ENCODE results near the gene HOOK1. TPM values are rescaled to one million over a fixed set of nuclear protein-coding genes. Genes with fewer than 3 reads are reported as not detected.
"Not testable (repeated sequence)": the region's sequence is repeated elsewhere in the genome, so short reads cannot be mapped to it uniquely, and the experiment has no call there.

HOOK1 gene
- total and polyA plus RNA-seq, 2 donors (not counting 3 experiments of a cell fraction or from before 2014, with no cell fraction given): not detected

DNA sequence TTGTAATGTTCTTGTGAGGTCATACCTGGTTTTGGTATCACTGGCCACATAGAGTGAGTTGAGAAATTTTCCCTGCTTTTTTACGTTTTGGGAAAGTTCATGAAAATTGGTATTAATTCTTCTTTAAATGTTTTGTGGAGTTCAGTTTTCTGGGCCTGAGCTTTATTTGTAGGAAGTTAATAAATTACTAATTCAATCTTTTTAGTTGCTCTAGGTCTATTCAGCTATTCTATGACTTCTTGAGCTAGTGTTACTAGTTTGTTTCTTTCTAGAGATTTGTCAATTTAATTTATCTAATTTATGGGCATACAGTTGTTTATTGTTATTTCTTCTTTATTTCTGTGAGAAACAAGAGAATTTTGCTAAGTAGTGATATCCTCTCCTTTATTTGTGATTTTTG, 37.4 kb downstream of the HOOK1 start:
- POLR2A ChIA-PET: no interaction called here
- H3K27me3 ChIP-seq (ENCODE audit: control insufficient read depth in 2 of 2, insufficient read depth in 2 of 2, low read length in 2 of 2): peaks cover 0 to 1% of the 10 kb centered on the region in 2 experiments
- H3K36me3 ChIP-seq (ENCODE audit: control insufficient read depth in 2 of 2, extremely low read depth in 1 of 2, insufficient read depth in 2 of 2, low read length in 2 of 2): no peaks in the 10 kb centered on the region
- H3K9me3 ChIP-seq (replicated peaks; ENCODE audit: control insufficient read depth, insufficient read depth, low read length): no peaks in the 10 kb centered on the region
- no peak overlapping the region for H3K9ac ChIP-seq (replicated peaks; ENCODE audit: extremely low read depth, insufficient read depth, low read length)
- H3K79me2 ChIP-seq (ENCODE audit: control insufficient read depth, insufficient read depth, low read length): no peaks in the 10 kb centered on the region
- CTCF ChIA-PET: interaction anchor here (1.2 kb wide), 1 partner anchor 95 kb away, joined by 5 read pairs; no protein-coding TSS in a partner anchor
- no peaks in the 10 kb centered on the region for H4K20me1 ChIP-seq (replicated peaks; ENCODE audit: control insufficient read depth, extremely low read depth, insufficient read depth, low read length)
- BruUV-seq (replicated peaks): no TSS peak
- H3K4me2 ChIP-seq (ENCODE audit: insufficient read depth, low read length): no peak overlapping the region
- no peak for DNase-seq (ENCODE audit: low read depth, low spot score)
- H3K9me1 ChIP-seq (replicated peaks; ENCODE audit: control insufficient read depth, extremely low read depth, insufficient read depth, low read length): no peaks in the 10 kb centered on the region
- H2AFZ ChIP-seq (ENCODE audit: low read depth, low read length): no peak overlapping the region
- H3K4me1 ChIP-seq (ENCODE audit: control insufficient read depth, extremely low read depth, insufficient read depth, low read length): no peaks in the 10 kb centered on the region
- H3K4me3 ChIP-seq (replicated peaks in 1 of 3; ENCODE audit: insufficient read depth in 1 of 3, low read depth in 1 of 3, low read length in 3 of 3): no peak overlapping the region
- no peak overlapping the region for H3K27ac ChIP-seq (ENCODE audit: insufficient read depth, low read depth, low read length)
- intact Hi-C loops (cut with micrococcal nuclease) (no loop called here), dilution Hi-C loops (cut with MboI; ENCODE audit: extremely low pct_ligation_motif_present, low sequenced_read_pairs) (no loop called here)
- TF ChIP-seq GATA2 (IDR thresholded peaks at IDR 0.05; ENCODE audit: insufficient read depth, insufficient read length, low read depth, low read length): no peak
- TF ChIP-seq, protein P1, sequence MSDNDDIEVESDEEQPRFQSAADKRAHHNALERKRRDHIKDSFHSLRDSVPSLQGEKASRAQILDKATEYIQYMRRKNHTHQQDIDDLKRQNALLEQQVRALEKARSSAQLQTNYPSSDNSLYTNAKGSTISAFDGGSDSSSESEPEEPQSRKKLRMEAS (IDR thresholded peaks at IDR 0.05; ENCODE audit: insufficient read depth, insufficient read length): no peak
- TF ChIP-seq POLR2AphosphoS5 (IDR thresholded peaks at IDR 0.05; ENCODE audit: insufficient read depth, low read depth, low read length): no peak
- TF ChIP-seq, protein P2, sequence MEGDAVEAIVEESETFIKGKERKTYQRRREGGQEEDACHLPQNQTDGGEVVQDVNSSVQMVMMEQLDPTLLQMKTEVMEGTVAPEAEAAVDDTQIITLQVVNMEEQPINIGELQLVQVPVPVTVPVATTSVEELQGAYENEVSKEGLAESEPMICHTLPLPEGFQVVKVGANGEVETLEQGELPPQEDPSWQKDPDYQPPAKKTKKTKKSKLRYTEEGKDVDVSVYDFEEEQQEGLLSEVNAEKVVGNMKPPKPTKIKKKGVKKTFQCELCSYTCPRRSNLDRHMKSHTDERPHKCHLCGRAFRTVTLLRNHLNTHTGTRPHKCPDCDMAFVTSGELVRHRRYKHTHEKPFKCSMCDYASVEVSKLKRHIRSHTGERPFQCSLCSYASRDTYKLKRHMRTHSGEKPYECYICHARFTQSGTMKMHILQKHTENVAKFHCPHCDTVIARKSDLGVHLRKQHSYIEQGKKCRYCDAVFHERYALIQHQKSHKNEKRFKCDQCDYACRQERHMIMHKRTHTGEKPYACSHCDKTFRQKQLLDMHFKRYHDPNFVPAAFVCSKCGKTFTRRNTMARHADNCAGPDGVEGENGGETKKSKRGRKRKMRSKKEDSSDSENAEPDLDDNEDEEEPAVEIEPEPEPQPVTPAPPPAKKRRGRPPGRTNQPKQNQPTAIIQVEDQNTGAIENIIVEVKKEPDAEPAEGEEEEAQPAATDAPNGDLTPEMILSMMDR (IDR thresholded peaks at IDR 0.05; ENCODE audit: extremely low read depth in 1 of 2, insufficient read depth in 1 of 2, low read depth in 1 of 2, low read length in 2 of 2): no peak
- no peak for TF ChIP-seq MYC (IDR thresholded peaks at IDR 0.05; ENCODE audit: low read depth, low read length)
- TF ChIP-seq FOS (IDR thresholded peaks at IDR 0.05; ENCODE audit: borderline replicate concordance, insufficient read depth, low read length): no peak
- TF ChIP-seq EZH2 (IDR thresholded peaks at IDR 0.05; ENCODE audit: borderline replicate concordance, low read depth, low read length, severe bottlenecking): no peak
- TF ChIP-seq JUN (IDR thresholded peaks at IDR 0.05; ENCODE audit: borderline replicate concordance, insufficient read depth, insufficient read length, low read depth): no peak
- no peak for TF ChIP-seq POLR2A (IDR thresholded peaks at IDR 0.05; ENCODE audit: low read depth, low read length)
- FAIRE-seq: no peak

DNA sequence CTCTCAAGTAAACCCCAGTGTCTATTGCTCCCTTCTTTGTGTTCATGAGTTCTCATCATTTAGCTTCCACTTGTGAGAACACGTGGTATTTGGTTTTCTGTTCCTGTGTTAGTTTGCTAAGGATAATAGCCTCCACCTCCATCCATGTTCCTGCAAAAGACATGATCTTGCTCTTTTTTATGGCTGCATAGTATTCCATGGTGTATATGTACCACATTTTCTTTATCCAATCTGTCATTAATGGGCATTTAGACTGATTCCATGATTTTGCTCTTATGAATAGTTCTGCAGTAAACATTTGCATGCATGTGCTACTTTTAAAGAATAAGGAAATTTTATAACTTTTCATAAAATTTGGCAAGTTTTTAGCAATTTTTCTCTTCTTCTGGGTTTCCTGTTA, 40.5 kb downstream of the HOOK1 start:
- dilution Hi-C loops (cut with MboI; ENCODE audit: extremely low pct_ligation_motif_present, low sequenced_read_pairs); H3K9me3 ChIP-seq (replicated peaks; ENCODE audit: control insufficient read depth, insufficient read depth, low read length); H3K27ac ChIP-seq (ENCODE audit: insufficient read depth, low read depth, low read length); H3K4me2 ChIP-seq (ENCODE audit: insufficient read depth, low read length); H4K20me1 ChIP-seq (replicated peaks; ENCODE audit: control insufficient read depth, extremely low read depth, insufficient read depth, low read length); H3K4me1 ChIP-seq (ENCODE audit: control insufficient read depth, extremely low read depth, insufficient read depth, low read length); CTCF ChIA-PET; DNase-seq (ENCODE audit: low read depth, low spot score); intact Hi-C loops (cut with micrococcal nuclease); H3K79me2 ChIP-seq (ENCODE audit: control insufficient read depth, insufficient read depth, low read length); H3K36me3 ChIP-seq (ENCODE audit: control insufficient read depth in 2 of 2, extremely low read depth in 1 of 2, insufficient read depth in 2 of 2, low read length in 2 of 2); POLR2A ChIA-PET; BruUV-seq (replicated peaks); H3K9ac ChIP-seq (replicated peaks; ENCODE audit: extremely low read depth, insufficient read depth, low read length); H3K27me3 ChIP-seq (ENCODE audit: control insufficient read depth in 2 of 2, insufficient read depth in 2 of 2, low read length in 2 of 2); H3K4me3 ChIP-seq (replicated peaks in 1 of 3; ENCODE audit: insufficient read depth in 1 of 3, low read depth in 1 of 3, low read length in 3 of 3); H2AFZ ChIP-seq (ENCODE audit: low read depth, low read length); FAIRE-seq; H3K9me1 ChIP-seq (replicated peaks; ENCODE audit: control insufficient read depth, extremely low read depth, insufficient read depth, low read length): not testable (repeated sequence)

Measured in endothelial cell of umbilical vein (primary cell).